K562 treated with DMSO at 1 percent for 24 hours (cell line): Measurements from ENCODE around the gene FMOD. TPM values are rescaled to one million over a fixed set of nuclear protein-coding genes. Genes with fewer than 3 reads are reported as not detected.

Experiments used
- total RNA-seq: library from RNA; unstranded; fragments of 300-600 nt; gene quantifications from 2 replicates; pipeline ENCODE4 v1.2.3, GENCODE V29; 2022; ENCODE audit warnings: low read depth; ENCODE audit not compliant: insufficient read depth

FMOD gene
- 0.20 TPM in 1 of 2 replicates, not detected in the other for total RNA-seq

DNA sequence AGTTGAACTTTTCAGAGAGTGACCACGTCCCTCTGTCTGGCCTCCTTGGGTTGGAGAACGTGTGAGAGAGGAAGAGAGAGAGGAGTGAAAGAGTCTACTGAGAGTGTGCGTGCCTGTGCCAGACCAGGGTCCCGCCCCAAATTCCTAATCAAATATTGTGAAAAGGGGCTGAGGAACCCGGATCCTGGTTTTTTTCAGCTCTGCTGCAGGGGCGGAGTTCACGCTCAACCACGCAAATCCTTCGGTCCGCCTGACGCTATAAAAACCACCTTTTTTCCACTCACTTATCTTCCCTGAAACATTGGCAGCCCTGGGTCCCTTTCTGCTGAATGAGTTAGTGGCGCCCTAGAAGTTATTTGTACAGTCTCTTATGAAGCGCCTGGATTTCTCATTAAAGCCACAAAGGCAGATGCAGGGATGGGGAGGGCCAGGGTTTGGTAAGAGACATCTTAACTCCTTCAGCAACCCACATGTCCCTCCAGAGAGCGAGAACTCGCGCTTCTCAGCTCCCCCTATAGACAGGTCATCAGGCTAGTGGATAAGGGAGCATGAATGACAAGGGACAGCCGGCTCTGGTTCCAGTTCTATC is at the start of gene FMOD:
Gene FMOD (minus strand): TSS at position 86 of the 589 bp plus-strand sequence. CDS start 2,852 bp downstream, outside the sequence.

GRCh38 chr1:203304919-203305808 is 45.8 kb downstream of the FMOD start, which contains the start of gene BTG2:
TSS of gene BTG2 (plus strand) at chr1:203305519. CDS start at chr1:203305607, 88 bp downstream.

Other genes starting within 250 kb of the FMOD start
- gene ADORA1, start 223.4 kb downstream of the FMOD start, total RNA-seq = not detected in 2 replicates
- gene MYBPH, start 175.3 kb downstream of the FMOD start, total RNA-seq = not detected in 2 replicates
- not detected in 2 replicates for gene CHI3L1, start 164.4 kb downstream of the FMOD start, total RNA-seq
- gene CHIT1, start 121.4 kb downstream of the FMOD start, total RNA-seq = not detected in 2 replicates
- 25.5 and 25.7 TPM in 2 replicates for gene BTG2, start 45.6 kb downstream of the FMOD start, total RNA-seq
- not detected in 2 replicates for gene PRELP, start 124.7 kb upstream of the FMOD start, total RNA-seq
- not detected in 2 replicates for gene OPTC, start 143.0 kb upstream of the FMOD start, total RNA-seq